Effector memory CD8-positive, alpha-beta T cell (primary cell): Measurements from ENCODE around the gene MFNG.
A peak's percentile ranks its signal among the peaks of the same experiment; 100 is the strongest.

Experiments used
- ATAC-seq: fragments of 150-1000 bp; cut with Tn5 transposase; replicated peaks from 2 replicates; pipeline ENCODE4 v1.10.0; 2021; ENCODE audit warnings: mild to moderate bottlenecking, moderate library complexity
- DNase-seq, 3 experiments: peaks; one replicate each; pipeline ENCODE4 v3.0.0; 2021
- H3K27ac Mint-ChIP-seq, 2 donors: one replicate each; pipeline ENCODE4 v1.8.0; 2022; ENCODE audit warnings: mild to moderate bottlenecking in 2 of 2, mixed read lengths in 2 of 2, moderate library complexity in 2 of 2
- H3K27me3 Mint-ChIP-seq, 2 donors: one replicate each; pipeline ENCODE4 v1.8.0; 2022; ENCODE audit warnings: mixed read lengths in 2 of 2
- H3K36me3 Mint-ChIP-seq: one replicate; pipeline ENCODE4 v1.8.0; 2022; ENCODE audit warnings: mild to moderate bottlenecking, moderate library complexity, mixed read lengths; ENCODE audit not compliant: insufficient read depth
- H3K4me1 Mint-ChIP-seq, 2 donors: one replicate each; pipeline ENCODE4 v1.8.0; 2022; ENCODE audit warnings: low read depth in 2 of 2, mixed read lengths in 2 of 2
- H3K4me3 Mint-ChIP-seq, 2 donors: one replicate each; pipeline ENCODE4 v1.8.0; 2022; ENCODE audit warnings: mild to moderate bottlenecking in 2 of 2, mixed read lengths in 2 of 2, moderate library complexity in 2 of 2
- H3K9me3 Mint-ChIP-seq, 2 donors: one replicate each; pipeline ENCODE4 v1.8.0; 2022; ENCODE audit warnings: mixed read lengths in 2 of 2

MFNG gene

GRCh38 chr22:37484480-37485394 is 1.4 kb downstream of the MFNG start:
- ATAC-seq: peak; percentile 66
- Mint-ChIP-seq H3K27ac (peak overlapping the region; percentile 94 to 97), H3K4me1 (peaks cover 61 to 68% of the 10 kb centered on the region in 2 donors), H3K27me3 (no peaks in the 10 kb centered on the region), H3K4me3 (peak overlapping the region; percentile 87 to 91), H3K9me3 (no peaks in the 10 kb centered on the region), H3K36me3 (peaks cover 23% of the 10 kb centered on the region)
- peak; percentile 60 to 65 (median 62) for DNase-seq

- Mint-ChIP-seq H3K36me3 (peaks cover 37% of the 10 kb centered on the region), H3K27me3 (no peaks in the 10 kb centered on the region), H3K4me1 (peaks cover 57% of the 10 kb centered on the region in 2 donors), H3K27ac (peak overlapping the region; percentile 94 to 97), H3K4me3 (peak overlapping the region; percentile 87 to 91), H3K9me3 (no peaks in the 10 kb centered on the region)
- ATAC-seq: no peak
- DNase-seq: no peak
Observed at GRCh38 chr22:37483050-37483449, 3.1 kb downstream of the MFNG start.

- no peak for ATAC-seq
- Mint-ChIP-seq H3K36me3 (peaks cover 41% of the 10 kb centered on the region), H3K4me1 (peaks cover 51 to 53% of the 10 kb centered on the region in 2 donors), H3K27me3 (no peaks in the 10 kb centered on the region), H3K4me3 (peak overlapping the region; percentile 8 to 91), H3K9me3 (no peaks in the 10 kb centered on the region), H3K27ac (peak overlapping the region; percentile 94 to 97)
- no peak for DNase-seq
Observed at GRCh38 chr22:37482244-37482643, 3.9 kb downstream of the MFNG start.

GRCh38 chr22:37481347-37481907 is 4.8 kb downstream of the MFNG start:
- H3K4me3 Mint-ChIP-seq: peak overlapping the region in 1 of 2 donors; percentile 91
- H3K27ac Mint-ChIP-seq: peak overlapping the region; percentile 94 to 97
- no peak for ATAC-seq
- H3K36me3 Mint-ChIP-seq: peaks cover 45% of the 10 kb centered on the region
- H3K9me3 Mint-ChIP-seq: no peaks in the 10 kb centered on the region
- H3K27me3 Mint-ChIP-seq: no peaks in the 10 kb centered on the region
- DNase-seq: no peak
- H3K4me1 Mint-ChIP-seq: peaks cover 43 to 45% of the 10 kb centered on the region in 2 donors

- no peak overlapping the region for H3K4me3 Mint-ChIP-seq
Observed at GRCh38 chr22:37480387-37481346, 5.5 kb downstream of the MFNG start.

GRCh38 chr22:37479196-37479595 is 7.0 kb downstream of the MFNG start:
- peaks cover 36% of the 10 kb centered on the region for H3K36me3 Mint-ChIP-seq
- no peaks in the 10 kb centered on the region for H3K27me3 Mint-ChIP-seq
- ATAC-seq (no peak), DNase-seq (no peak)
- H3K9me3 Mint-ChIP-seq: no peaks in the 10 kb centered on the region
- no peak overlapping the region for H3K4me3 Mint-ChIP-seq
- peaks cover 30% of the 10 kb centered on the region in 2 donors for H3K4me1 Mint-ChIP-seq
- H3K27ac Mint-ChIP-seq: no peak overlapping the region

More at GRCh38 chr22:37480387-37481346, 5.5 kb downstream of the MFNG start:
- H3K27me3 Mint-ChIP-seq: no peaks in the 10 kb centered on the region
- DNase-seq (no peak), ATAC-seq (no peak)
- H3K9me3 Mint-ChIP-seq: no peaks in the 10 kb centered on the region
- peaks cover 43% of the 10 kb centered on the region for H3K36me3 Mint-ChIP-seq
- H3K27ac Mint-ChIP-seq: peak overlapping the region; percentile 0 to 97
- peaks cover 42 to 43% of the 10 kb centered on the region in 2 donors for H3K4me1 Mint-ChIP-seq

GRCh38 chr22:37476389-37477329 is 9.5 kb downstream of the MFNG start:
- peak overlapping the region; percentile 13 to 20 for H3K27ac Mint-ChIP-seq
- no peak overlapping the region for H3K4me3 Mint-ChIP-seq
- H3K9me3 Mint-ChIP-seq: no peaks in the 10 kb centered on the region
- ATAC-seq (no peak), DNase-seq (no peak)
- peaks cover 12 to 14% of the 10 kb centered on the region in 2 donors for H3K4me1 Mint-ChIP-seq
- H3K36me3 Mint-ChIP-seq: peaks cover 48% of the 10 kb centered on the region
- H3K27me3 Mint-ChIP-seq: no peaks in the 10 kb centered on the region

GRCh38 chr22:37474447-37475090 is 11.6 kb downstream of the MFNG start:
- H3K27me3 Mint-ChIP-seq: no peaks in the 10 kb centered on the region
- H3K4me3 Mint-ChIP-seq: no peak overlapping the region
- H3K27ac Mint-ChIP-seq: no peak overlapping the region
- peaks cover 10 to 14% of the 10 kb centered on the region in 2 donors for H3K4me1 Mint-ChIP-seq
- DNase-seq: no peak
- H3K9me3 Mint-ChIP-seq: no peaks in the 10 kb centered on the region
- peaks cover 52% of the 10 kb centered on the region for H3K36me3 Mint-ChIP-seq
- ATAC-seq: no peak

- DNase-seq: no peak
- Mint-ChIP-seq H3K27me3 (no peaks in the 10 kb centered on the region), H3K27ac (peak overlapping the region in 1 of 2 donors; percentile 77), H3K4me3 (no peak overlapping the region), H3K9me3 (no peaks in the 10 kb centered on the region), H3K4me1 (peaks cover 10 to 14% of the 10 kb centered on the region in 2 donors), H3K36me3 (peaks cover 44% of the 10 kb centered on the region)
- ATAC-seq: no peak
Observed at GRCh38 chr22:37473437-37473946, 12.7 kb downstream of the MFNG start.

- H3K36me3 Mint-ChIP-seq: peaks cover 38% of the 10 kb centered on the region
- no peaks in the 10 kb centered on the region for H3K9me3 Mint-ChIP-seq
- DNase-seq: peak; percentile 28 to 37 (median 31)
- H3K4me3 Mint-ChIP-seq: no peak overlapping the region
- peak overlapping the region; percentile 35 to 77 for H3K27ac Mint-ChIP-seq
- ATAC-seq: no peak
- no peaks in the 10 kb centered on the region for H3K27me3 Mint-ChIP-seq
- H3K4me1 Mint-ChIP-seq: peaks cover 10 to 19% of the 10 kb centered on the region in 2 donors
Observed at GRCh38 chr22:37472418-37473006, 13.7 kb downstream of the MFNG start.

GRCh38 chr22:37471727-37472417 is 14.3 kb downstream of the MFNG start:
- peak overlapping the region in 1 of 2 donors; percentile 35 for H3K27ac Mint-ChIP-seq
- peaks cover 10 to 19% of the 10 kb centered on the region in 2 donors for H3K4me1 Mint-ChIP-seq
- no peak for ATAC-seq
- no peak for DNase-seq
- H3K4me3 Mint-ChIP-seq: no peak overlapping the region
- peaks cover 33% of the 10 kb centered on the region for H3K36me3 Mint-ChIP-seq
- no peaks in the 10 kb centered on the region for H3K27me3 Mint-ChIP-seq
- no peaks in the 10 kb centered on the region for H3K9me3 Mint-ChIP-seq
